ENCODE measurements around the gene LY6G5C.

LY6G5C gene

DNA sequence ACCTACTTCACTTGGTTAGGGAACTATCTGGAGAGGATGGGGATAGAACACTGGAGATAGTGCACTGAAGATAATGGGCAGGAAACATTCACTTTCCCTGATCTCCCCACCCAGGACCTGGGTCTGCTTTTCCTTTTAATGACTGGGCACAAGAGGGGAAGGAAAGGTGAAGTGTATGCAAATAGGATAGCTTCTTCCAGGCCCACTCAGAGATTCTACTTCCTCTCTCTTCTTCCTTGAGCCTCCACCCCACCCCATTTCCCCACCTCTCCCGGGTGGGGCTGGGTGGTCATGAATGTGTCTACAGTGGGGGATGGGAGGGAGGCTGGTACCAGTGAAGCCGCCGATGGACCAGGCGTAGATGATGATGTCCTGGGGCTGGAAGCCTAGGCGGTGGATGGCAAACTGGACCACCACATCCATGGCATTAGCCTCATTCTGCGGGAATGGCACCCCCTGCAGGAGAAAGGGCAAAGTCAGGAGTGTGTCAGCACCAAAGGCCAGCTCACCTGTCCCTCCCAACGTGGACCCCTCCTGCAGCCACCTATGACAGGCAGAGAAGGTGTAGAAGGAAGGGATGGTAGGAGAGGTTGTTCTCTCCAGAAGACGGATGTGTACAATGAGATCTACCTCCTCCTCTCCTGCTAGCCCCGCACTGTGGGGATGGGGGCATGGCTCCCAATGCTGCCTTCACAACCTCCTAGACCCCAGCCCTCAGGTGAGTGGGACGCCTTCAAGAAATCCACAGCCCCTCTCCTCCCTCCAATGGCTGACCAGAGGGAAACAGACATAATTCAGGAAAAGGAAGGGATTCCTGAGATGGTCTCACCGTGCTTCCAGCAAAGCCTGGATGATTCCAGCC lies 8.6 kb upstream of the LY6G5C start:
- TF ChIP-seq, protein P1, sequence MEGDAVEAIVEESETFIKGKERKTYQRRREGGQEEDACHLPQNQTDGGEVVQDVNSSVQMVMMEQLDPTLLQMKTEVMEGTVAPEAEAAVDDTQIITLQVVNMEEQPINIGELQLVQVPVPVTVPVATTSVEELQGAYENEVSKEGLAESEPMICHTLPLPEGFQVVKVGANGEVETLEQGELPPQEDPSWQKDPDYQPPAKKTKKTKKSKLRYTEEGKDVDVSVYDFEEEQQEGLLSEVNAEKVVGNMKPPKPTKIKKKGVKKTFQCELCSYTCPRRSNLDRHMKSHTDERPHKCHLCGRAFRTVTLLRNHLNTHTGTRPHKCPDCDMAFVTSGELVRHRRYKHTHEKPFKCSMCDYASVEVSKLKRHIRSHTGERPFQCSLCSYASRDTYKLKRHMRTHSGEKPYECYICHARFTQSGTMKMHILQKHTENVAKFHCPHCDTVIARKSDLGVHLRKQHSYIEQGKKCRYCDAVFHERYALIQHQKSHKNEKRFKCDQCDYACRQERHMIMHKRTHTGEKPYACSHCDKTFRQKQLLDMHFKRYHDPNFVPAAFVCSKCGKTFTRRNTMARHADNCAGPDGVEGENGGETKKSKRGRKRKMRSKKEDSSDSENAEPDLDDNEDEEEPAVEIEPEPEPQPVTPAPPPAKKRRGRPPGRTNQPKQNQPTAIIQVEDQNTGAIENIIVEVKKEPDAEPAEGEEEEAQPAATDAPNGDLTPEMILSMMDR (conservative IDR thresholded peaks at IDR 0.05) = no peak; the same call in 1 of the 2 replicates
- TF ChIP-seq ZFX (IDR thresholded peaks at IDR 0.05) = no peak
- no peak overlapping the region for H3K27ac ChIP-seq

DNA sequence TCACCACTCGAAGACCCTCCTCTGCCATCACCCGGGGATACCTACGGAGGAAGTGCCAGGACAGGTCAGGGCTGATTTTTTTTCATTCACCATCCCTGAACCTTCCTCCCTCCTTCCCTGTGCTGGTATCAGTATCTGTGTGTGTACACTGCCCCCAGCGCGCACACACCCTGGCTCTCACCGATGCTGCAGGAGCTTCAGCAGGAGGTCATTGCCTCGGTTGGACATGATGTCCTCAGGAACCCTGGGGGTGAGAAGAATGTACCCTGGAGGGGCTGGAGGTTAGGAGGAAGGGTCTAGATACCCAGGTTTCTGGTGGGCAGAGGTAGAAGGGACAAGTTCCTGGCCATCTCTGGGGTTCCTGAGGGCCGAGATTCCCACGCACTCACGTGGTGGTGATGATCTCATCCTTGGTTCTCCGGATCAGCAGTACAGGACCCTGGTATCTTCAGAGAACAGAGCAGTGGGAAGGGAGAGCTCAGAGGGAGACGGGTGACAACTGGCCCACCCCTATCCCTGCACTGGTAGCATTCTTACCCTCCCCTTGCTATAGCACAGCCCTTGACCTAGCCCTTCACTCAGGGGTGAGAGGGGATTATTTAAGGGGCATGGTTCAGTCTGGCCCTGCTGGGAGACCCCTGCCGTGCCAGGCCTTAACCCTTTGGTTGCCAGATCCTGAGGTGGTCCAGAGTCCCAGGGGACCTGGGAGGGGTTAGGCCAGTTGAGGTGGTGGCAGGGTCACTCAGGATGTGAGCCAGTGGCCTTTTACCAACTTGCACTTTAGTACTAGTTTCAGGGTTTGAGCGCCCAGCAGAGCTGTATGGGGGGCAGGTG lies 7.2 kb upstream of the LY6G5C start:
- TF ChIP-seq ZFX (IDR thresholded peaks at IDR 0.05) = no peak
- TF ChIP-seq, protein P1 (conservative IDR thresholded peaks at IDR 0.05) = no peak
- no peak overlapping the region for H3K27ac ChIP-seq

DNA sequence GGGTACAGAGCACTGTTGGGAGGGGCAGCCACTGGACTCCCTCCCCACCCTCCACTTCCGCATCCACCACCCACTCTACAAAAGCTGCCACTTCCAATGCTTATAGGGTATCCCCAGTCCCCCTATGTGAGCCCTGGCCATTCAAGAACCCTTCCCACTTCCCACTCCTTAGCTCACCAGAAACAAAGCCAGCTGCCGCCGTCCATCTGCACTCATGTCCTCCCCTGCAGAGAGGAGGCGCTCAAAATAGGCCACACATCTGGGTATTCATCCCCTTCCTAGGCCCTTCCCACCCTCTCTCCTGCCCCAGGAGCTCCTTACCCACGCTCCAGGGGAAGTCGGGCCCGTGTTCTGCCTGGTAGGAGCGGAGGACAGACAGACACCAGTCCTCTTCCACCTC lies 6.5 kb upstream of the LY6G5C start:
- no peak overlapping the region for H3K27ac ChIP-seq
- no peak for TF ChIP-seq ZFX (IDR thresholded peaks at IDR 0.05)
- TF ChIP-seq, protein P1 (conservative IDR thresholded peaks at IDR 0.05) = no peak

GRCh38 chr6:31686483-31686882 lies 5.6 kb upstream of the LY6G5C start:
- H3K27ac ChIP-seq = no peak overlapping the region
- TF ChIP-seq, protein P1 (conservative IDR thresholded peaks at IDR 0.05) = no peak
- TF ChIP-seq ZFX (IDR thresholded peaks at IDR 0.05) = no peak

DNA sequence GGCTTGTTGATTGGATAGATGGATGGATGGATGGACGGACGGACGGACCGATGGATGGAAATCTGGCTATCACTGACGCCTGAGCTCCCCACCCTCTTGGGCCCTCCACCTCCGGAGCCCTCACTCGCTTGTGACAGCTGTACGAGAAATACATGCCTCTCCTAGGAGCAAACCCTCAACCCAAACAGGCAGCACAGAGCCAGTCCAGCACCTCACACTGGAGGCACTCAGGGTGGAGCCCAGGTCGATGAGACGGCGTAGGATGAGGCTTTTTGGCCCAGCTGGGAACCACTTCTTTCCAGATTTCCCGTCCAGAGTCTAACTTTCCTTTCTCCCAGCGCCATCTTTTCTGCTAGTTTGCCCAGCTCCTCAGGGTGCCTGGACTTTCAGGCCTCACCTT lies 2.7 kb upstream of the LY6G5C start:
- no peak overlapping the region for H3K27ac ChIP-seq
- no peak for TF ChIP-seq ZFX (IDR thresholded peaks at IDR 0.05)
- TF ChIP-seq, protein P1 (conservative IDR thresholded peaks at IDR 0.05) = no peak

- TF ChIP-seq ZFX (IDR thresholded peaks at IDR 0.05) = no peak
- TF ChIP-seq, protein P1 (conservative IDR thresholded peaks at IDR 0.05) = no peak
- H3K27ac ChIP-seq = no peak overlapping the region
Measured at GRCh38 chr6:31681135-31681671, 336 bp upstream of the LY6G5C start.

- TF ChIP-seq ZFX (IDR thresholded peaks at IDR 0.05) = no peak
- TF ChIP-seq, protein P1 (conservative IDR thresholded peaks at IDR 0.05) = no peak
- H3K27ac ChIP-seq = no peak overlapping the region
Measured at GRCh38 chr6:31677955-31678354, 2.9 kb downstream of the LY6G5C start.
